Activated T-cell treated with anti-CD3 and anti-CD28 coated beads, Interleukin-2, amount 50 U/mL, for 1 hour (primary cell): ENCODE results near the gene GRB7.
A peak's percentile ranks its signal among the peaks of the same experiment; 100 is the strongest.
"Not testable (repeated sequence)": the region's sequence is repeated elsewhere in the genome, so short reads cannot be mapped to it uniquely, and the experiment has no call there.

Experiments used
- DNase-seq: peaks from one replicate; pipeline ENCODE4 v3.0.0-alpha.2; 2020

GRB7 gene

GRCh38 chr17:39753514-39754160 is 15.9 kb downstream of the GRB7 start:
- DNase-seq: no peak

DNA sequence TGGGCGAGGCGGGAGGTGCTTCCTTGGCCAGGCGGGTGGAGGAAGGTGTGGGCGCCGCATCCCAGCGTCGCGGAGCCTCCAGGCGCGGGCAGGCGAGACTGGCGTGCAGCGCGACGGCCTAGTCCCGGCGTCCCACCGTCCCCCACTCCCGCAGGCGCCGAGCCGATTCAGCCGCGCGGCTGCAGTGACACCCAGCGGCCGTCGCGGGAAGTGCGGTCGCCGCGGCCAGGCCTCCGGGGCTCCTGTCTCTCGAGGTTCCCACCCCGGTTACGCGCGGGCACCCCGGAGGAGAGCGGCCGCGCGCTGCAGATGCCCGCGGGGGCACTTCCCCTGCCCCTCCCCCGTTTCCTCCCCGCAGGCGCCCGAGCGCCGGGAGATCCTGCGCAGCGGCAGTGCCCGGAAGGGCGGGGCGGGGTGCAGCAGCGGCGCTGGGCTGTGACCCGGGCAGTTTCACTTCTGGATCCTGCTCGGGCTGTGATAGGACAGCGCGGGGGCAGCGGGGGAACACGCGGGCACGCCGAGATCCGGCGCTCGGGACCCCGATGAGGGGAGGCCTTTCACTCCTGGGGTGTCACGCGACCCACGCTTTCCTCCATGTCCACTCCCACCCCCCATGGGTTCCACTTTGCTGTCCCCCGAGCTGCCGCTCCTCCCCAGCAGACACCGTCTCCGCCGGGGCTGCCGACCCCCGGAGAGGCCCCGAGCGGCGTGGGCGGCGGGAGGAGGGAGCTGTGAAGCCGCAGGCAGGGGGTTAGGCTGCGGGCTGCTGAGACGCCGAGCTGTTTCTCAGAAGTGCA is 16.6 kb downstream of the GRB7 start:
- DNase-seq: peak; percentile 98

GRCh38 chr17:39754958-39755553 is 17.3 kb downstream of the GRB7 start:
- peak; percentile 61 for DNase-seq

DNA sequence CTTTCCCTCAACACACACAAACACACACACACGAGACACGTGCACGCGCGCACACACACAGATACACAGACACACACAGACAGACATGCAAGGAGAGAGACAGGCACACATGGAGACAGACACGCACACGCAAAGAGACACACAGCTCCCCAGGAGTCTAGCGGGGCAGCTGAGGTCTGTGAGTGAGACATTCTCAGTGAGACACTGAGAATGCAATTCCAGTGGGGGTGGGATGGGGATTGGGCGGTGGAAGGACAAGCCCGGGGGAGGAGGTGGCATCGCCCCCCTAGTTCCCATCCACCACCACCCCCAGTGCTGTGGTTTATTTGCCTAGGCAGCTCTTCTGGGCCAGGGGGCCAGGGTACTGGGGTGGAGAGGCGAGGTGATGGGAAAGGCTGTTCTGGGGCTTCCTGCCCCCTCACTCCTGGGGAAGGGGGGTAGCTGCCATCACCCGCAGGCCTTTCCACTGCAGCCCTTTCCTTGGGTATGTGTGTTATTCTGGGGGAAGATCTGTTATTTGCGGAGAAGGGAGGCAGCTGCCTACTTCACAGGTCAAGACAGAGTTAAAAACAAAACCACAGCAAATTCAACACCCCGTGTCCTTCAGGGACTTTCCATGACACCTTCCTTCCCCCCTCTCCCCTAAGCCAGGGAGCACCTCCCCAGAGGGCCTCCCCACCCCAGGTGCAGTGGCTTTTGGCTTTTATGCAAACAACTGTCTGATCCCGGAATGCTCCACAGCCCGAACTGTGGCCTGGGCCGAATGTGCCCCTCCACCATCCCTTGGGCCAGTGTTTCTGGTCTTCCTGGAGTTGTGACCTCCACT is 18.0 kb downstream of the GRB7 start:
- peak; percentile 66 for DNase-seq

DNA sequence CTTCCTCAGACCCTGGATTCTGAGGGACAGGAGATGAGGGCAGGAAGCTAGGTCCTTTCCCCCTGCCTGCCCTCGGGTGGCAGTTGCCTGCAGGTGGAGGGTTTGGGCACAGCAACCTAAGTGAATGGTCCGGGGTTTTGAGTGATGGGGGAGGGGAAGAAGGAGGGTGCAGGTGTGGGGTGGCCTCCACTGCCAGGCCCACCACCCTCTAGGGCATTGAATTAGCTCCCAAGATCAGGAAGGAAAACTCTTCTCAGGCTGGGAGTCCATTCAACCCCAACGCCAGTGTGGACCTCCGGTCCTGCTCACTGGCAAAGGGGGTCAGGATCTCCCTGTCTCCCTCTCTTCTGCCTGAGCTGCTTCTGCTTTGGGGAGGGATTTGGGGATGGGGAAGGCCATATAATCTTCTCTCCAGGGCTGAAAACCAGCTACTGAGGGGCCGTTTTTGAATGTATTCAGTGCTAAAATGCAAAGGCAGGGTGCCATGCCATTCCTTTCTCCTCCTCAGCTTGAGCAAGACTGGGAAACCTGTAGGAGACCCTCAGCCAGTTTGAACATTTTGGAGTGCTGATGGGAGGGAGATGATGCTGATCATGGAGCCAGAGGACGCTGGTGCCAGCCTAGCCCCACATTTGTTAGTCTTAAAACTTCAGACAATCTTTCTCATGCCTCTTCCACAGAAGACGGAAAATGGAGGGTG is 18.8 kb downstream of the GRB7 start:
- DNase-seq: no peak

DNA sequence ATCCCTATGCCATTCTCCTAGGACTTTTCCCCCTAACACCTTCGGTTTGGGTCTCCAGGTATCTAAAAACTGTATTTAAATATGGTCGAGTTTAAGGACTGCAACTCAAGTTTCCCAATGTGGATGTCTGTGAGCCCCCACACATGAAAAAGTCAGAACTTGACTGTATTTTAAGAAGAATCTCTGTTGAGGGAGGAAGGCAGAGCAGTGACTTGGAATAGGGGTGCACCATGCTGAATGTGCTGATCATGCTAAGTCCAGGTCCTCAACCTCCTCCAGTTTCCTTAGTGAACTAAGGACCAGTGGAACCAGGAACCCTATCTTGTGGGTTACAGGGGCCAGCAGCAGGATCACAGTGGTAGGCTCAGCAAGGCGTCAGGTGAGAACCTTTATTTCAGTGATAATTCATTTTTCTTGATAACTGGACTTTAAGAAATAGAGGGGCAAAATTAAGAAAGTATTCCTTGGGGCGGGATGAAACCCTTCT is 19.5 kb downstream of the GRB7 start:
- no peak for DNase-seq

GRCh38 chr17:39757931-39758873 is 20.5 kb downstream of the GRB7 start:
- DNase-seq: peak; percentile 64

DNA sequence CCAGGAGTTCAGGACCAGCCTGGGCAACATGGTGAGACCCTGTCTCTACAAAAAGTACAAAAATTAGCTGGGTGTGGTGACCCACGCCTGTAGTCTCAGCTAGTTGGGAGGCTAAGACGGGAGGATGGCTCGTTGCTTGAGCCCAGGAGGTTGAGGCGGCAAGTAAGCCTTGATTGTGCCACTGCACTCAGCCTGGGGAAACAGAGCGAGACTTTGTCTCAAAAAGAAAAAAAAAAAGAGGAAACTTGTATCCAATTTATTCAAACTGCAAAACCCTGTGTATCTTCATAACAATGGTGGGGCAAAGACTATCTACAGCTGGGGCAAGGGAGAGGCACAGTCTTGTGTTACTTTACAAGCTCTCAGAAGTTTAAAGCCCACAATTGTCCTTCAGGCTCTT is 21.5 kb downstream of the GRB7 start:
- no peak for DNase-seq

- no peak for DNase-seq
Observed at GRCh38 chr17:39761861-39762496, 24.2 kb downstream of the GRB7 start.

GRCh38 chr17:39763051-39763820 is 25.5 kb downstream of the GRB7 start:
- DNase-seq: no peak

GRCh38 chr17:39764171-39764570 is 26.4 kb downstream of the GRB7 start:
- not testable (repeated sequence) for DNase-seq

GRCh38 chr17:39765175-39765574 is 27.4 kb downstream of the GRB7 start:
- DNase-seq: no peak

DNA sequence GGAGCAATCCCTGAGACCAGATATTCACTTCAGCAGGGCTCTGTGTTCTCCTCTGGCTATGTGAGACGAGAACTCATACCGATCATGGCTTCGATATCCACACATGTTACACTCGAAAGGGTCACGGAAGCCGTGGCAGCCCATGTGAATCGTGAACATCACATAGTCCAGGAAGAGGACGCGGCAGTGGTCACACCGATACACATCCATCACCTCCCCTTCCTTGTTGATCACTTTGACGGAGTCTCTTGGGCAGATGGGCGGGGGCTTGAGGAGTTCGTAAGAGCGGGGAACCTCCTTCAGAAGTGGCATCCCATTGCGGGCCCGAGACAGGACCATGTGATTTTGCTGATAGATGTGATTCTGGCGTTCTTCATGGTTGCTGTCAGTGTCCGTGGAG is 28.0 kb downstream of the GRB7 start:
- DNase-seq: no peak

GRCh38 chr17:39767147-39767546 is 29.4 kb downstream of the GRB7 start:
- DNase-seq: no peak

GRCh38 chr17:39769974-39770587 is 32.3 kb downstream of the GRB7 start:
- DNase-seq: peak; percentile 41

DNA sequence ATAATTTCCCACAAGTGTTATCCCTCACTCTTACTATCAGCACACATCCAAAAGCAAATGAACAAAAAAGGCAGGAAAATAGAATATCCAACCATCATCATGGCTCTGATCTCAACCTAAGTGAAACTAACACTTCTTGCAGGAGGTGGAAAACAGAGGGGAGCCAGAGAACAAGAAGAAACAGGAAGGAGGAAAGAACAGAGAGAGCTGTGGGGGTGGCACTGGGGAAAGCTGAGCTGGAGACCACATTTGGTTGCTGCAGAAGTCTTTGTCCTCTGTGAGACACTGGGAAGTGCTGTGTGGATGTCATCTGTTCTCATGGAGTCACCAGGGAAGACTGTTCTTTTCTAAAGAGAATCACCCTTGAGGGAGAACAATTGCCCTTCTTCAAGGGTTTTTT is 34.7 kb downstream of the GRB7 start:
- no peak for DNase-seq

DNA sequence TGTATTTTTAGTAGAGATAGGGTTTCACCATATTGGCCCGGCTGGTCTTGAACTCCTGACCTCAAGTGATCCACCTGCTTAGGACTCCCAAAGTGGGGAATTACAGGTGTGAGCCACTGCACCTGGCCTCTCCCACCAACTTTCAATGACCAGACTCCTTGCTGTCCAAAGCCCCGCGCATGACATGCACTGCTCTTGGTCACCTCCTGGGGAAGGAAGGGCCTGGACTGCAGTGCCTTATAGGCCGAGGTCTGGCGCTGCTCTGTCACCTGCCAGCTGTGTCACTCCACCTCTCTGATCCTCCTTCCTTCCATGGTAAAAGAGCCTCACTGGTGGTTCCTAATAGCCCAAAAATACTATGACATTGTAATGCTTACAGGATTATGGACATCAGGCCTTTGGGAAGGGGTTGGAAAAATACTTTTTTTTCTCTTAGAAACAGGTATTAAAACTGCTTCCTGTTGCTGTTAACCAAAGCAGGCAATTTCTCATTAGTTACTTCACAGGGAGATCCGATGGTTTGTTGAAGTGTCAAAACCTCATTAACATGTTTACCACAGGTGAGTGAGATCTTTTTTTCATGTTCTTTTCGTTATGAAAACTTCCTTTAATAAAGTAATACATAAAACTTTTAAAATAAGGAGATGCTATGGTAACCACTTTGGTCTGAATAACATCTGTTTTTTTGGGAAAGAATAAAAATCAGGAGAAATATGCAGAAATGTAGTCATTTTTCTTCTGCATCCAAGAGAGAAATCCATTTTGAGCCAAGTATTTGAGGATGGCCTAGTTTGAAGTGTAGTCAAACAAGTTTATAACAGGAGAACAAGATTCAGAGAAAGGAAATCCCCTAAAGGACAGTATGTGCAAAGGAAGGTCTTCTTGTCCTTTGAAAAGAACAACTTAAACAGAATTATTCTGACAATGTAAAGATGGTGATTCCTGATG is 35.5 kb downstream of the GRB7 start:
- DNase-seq: no peak

DNA sequence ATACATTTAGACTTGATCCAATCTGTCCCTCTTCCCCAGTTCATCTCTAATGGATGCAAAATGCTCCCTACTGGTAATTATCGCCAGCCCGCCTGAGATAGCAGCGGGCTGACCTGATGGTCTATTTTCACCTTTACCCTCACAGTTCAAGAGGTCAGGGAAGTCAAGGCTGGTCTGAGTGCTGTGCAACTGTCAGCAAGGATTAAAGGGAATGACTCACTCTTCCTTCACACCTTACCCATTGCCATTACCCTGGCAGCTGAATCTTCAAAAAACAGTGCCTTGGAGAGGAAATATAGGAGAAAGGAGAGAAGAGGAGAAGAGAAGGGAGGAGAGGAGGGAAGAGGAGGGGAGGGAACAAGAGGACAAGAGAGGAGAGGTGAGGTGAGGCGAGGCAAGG is 36.3 kb downstream of the GRB7 start:
- DNase-seq: peak; percentile 34
